ENCODE results near the gene CYB561A3. TPM values are rescaled to one million over a fixed set of nuclear protein-coding genes. Genes with fewer than 3 reads are reported as not detected.

CYB561A3 gene
- total RNA-seq, 1 donor from 2014 or later = 26.4 TPM

- Histone ChIP-seq H3K27ac (ENCODE audit: low read depth, low read length) (no peak overlapping the region), H2AFZ (ENCODE audit: low read depth, low read length) (peak overlapping the region; percentile 49), H3K27me3 (ENCODE audit: insufficient read depth, low read length) (no peaks in the 10 kb centered on the region), H3K4me3 (ENCODE audit: insufficient read depth, low read depth, low read length) (no peak overlapping the region), H3K79me2 (ENCODE audit: insufficient read depth, low read length) (peaks cover 31% of the 10 kb centered on the region), H3K4me2 (ENCODE audit: low read length) (no peak overlapping the region), H3K4me1 (ENCODE audit: insufficient read depth, low read length) (peaks cover 30% of the 10 kb centered on the region), H3K9ac (ENCODE audit: low read length) (no peak overlapping the region), H3K9me3 (ENCODE audit: insufficient read depth, low read depth, low read length) (no peaks in the 10 kb centered on the region), H4K20me1 (ENCODE audit: insufficient read depth, low read length) (peaks cover 20% of the 10 kb centered on the region), H3K36me3 (ENCODE audit: insufficient read depth, low read length) (no peaks in the 10 kb centered on the region)
- Mint-ChIP-seq H3K9me3 (ENCODE audit: unreplicated experiment) (no peaks in the 10 kb centered on the region), H3K36me3 (ENCODE audit: low read depth, unreplicated experiment) (peaks cover 12% of the 10 kb centered on the region), H3K4me3 (ENCODE audit: unreplicated experiment) (no peak overlapping the region), H3K27ac (ENCODE audit: unreplicated experiment) (no peak overlapping the region), H3K4me1 (ENCODE audit: low read depth, unreplicated experiment) (peaks cover 27% of the 10 kb centered on the region), H3K27me3 (ENCODE audit: low read depth, unreplicated experiment) (no peaks in the 10 kb centered on the region)
- DNase-seq (ENCODE audit: low read depth) (no peak), FAIRE-seq (no peak)
- TF ChIP-seq CTCF (IDR thresholded peaks at IDR 0.05; ENCODE audit: insufficient read depth, low read depth, low read length) (no peak), EZH2 (IDR thresholded peaks at IDR 0.05; ENCODE audit: insufficient read depth, low read length) (no peak)
Observed at GRCh38 chr11:61335355-61335710, 26.3 kb downstream of the CYB561A3 start.

- Mint-ChIP-seq H3K36me3 (ENCODE audit: low read depth, unreplicated experiment) (peaks cover 11% of the 10 kb centered on the region), H3K4me3 (ENCODE audit: unreplicated experiment) (peak overlapping the region; percentile 98), H3K27ac (ENCODE audit: unreplicated experiment) (peak overlapping the region; percentile 66), H3K27me3 (ENCODE audit: low read depth, unreplicated experiment) (no peaks in the 10 kb centered on the region), H3K4me1 (ENCODE audit: low read depth, unreplicated experiment) (peaks cover 33% of the 10 kb centered on the region), H3K9me3 (ENCODE audit: unreplicated experiment) (no peaks in the 10 kb centered on the region)
- Histone ChIP-seq H4K20me1 (ENCODE audit: insufficient read depth, low read length) (peaks cover 27% of the 10 kb centered on the region), H3K9me3 (ENCODE audit: insufficient read depth, low read depth, low read length) (no peaks in the 10 kb centered on the region), H2AFZ (ENCODE audit: low read depth, low read length) (peak overlapping the region; percentile 49), H3K27me3 (ENCODE audit: insufficient read depth, low read length) (no peaks in the 10 kb centered on the region), H3K4me3 (ENCODE audit: insufficient read depth, low read depth, low read length) (no peak overlapping the region), H3K36me3 (ENCODE audit: insufficient read depth, low read length) (peaks cover 4% of the 10 kb centered on the region), H3K9ac (ENCODE audit: low read length) (peak overlapping the region; percentile 5), H3K27ac (ENCODE audit: low read depth, low read length) (no peak overlapping the region), H3K4me2 (ENCODE audit: low read length) (peak overlapping the region; percentile 98), H3K79me2 (ENCODE audit: insufficient read depth, low read length) (peaks cover 38% of the 10 kb centered on the region), H3K4me1 (ENCODE audit: insufficient read depth, low read length) (peaks cover 30% of the 10 kb centered on the region)
- FAIRE-seq (no peak), DNase-seq (ENCODE audit: low read depth) (peak; percentile 35)
- no peak for TF ChIP-seq CTCF (IDR thresholded peaks at IDR 0.05; ENCODE audit: insufficient read depth, low read depth, low read length)
- no peak for TF ChIP-seq EZH2 (IDR thresholded peaks at IDR 0.05; ENCODE audit: insufficient read depth, low read length)
Observed at GRCh38 chr11:61334434-61335354, 27.0 kb downstream of the CYB561A3 start.

Measured in astrocyte (in vitro differentiated cells and primary cell).